Mammary epithelial cell (primary cell): Measurements from ENCODE around the gene SERPINA10.

Experiments used
- EZH2 ChIP-seq: IDR thresholded peaks from 2 replicates; pipeline ENCODE4 v1.6.1; 2012; ENCODE audit warnings: low read length, inconsistent platforms, borderline replicate concordance
- TF ChIP-seq, protein P1 (sequence below), 2 donors: IDR thresholded peaks in 1 of 2; conservative IDR thresholded peaks in 1 of 2; 2 replicates each; pipeline ENCODE4 v1.5.1; 2011 to 2012; ENCODE audit warnings: inconsistent platforms in 2 of 2, low read length in 2 of 2, mild to moderate bottlenecking in 2 of 2, control low read depth in 1 of 2, low read depth in 1 of 2; ENCODE audit not compliant: insufficient read depth in 1 of 2; ENCODE audit errors: extremely low read depth in 1 of 2

DNA sequence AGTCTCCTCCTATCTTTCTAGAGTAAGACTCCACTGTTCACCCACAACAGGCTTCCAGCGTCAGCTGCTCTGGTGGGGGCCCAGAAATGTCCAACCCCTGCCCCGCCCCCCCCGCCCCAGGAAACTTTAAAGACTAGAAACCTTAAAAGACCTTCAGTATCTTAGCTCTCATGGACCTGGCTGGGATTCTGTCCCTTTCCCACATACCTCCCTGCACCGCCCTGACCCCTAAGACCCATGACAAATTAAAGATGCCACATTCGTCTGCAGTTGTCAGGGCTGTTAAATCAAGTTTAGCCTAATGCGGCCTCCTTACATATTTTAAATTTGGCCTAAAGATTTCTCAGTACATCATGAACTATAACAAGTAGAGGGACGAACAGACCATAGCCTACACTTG, 10.0 kb upstream of the SERPINA10 start:
- TF ChIP-seq EZH2, result no peak
- TF ChIP-seq, protein P1, sequence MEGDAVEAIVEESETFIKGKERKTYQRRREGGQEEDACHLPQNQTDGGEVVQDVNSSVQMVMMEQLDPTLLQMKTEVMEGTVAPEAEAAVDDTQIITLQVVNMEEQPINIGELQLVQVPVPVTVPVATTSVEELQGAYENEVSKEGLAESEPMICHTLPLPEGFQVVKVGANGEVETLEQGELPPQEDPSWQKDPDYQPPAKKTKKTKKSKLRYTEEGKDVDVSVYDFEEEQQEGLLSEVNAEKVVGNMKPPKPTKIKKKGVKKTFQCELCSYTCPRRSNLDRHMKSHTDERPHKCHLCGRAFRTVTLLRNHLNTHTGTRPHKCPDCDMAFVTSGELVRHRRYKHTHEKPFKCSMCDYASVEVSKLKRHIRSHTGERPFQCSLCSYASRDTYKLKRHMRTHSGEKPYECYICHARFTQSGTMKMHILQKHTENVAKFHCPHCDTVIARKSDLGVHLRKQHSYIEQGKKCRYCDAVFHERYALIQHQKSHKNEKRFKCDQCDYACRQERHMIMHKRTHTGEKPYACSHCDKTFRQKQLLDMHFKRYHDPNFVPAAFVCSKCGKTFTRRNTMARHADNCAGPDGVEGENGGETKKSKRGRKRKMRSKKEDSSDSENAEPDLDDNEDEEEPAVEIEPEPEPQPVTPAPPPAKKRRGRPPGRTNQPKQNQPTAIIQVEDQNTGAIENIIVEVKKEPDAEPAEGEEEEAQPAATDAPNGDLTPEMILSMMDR (conservative IDR thresholded peaks at IDR 0.05 in 1 of 2, IDR thresholded peaks at IDR 0.05 in 1 of 2; ENCODE audit: extremely low read depth in 1 of 2, insufficient read depth in 1 of 2, low read depth in 1 of 2, low read length in 2 of 2), result no peak
